ENCODE data around the gene ANKHD1. TPM values are rescaled to one million over a fixed set of nuclear protein-coding genes. Genes with fewer than 3 reads are reported as not detected.

Gene ANKHD1
- total RNA-seq, 1 experiment from 2014 or later, result 43.9 TPM

GRCh38 chr5:140367256-140368013 is 34.2 kb upstream of the ANKHD1 start:
- in situ Hi-C loops (cut with HindIII; ENCODE audit: low pct_unique_long_range_greater_than_20kb, low sequenced_read_pairs), result no loop called here

GRCh38 chr5:140371356-140372151 is 30.1 kb upstream of the ANKHD1 start:
- no peak for DNase-seq (ENCODE audit: low read depth)
- in situ Hi-C loops (cut with HindIII; ENCODE audit: low pct_unique_long_range_greater_than_20kb, low sequenced_read_pairs), result no loop called here

More at GRCh38 chr5:140367256-140368013, 34.2 kb upstream of the ANKHD1 start:
- DNase-seq (ENCODE audit: low read depth), result no peak

- in situ Hi-C loops (cut with HindIII; ENCODE audit: low pct_unique_long_range_greater_than_20kb, low sequenced_read_pairs), result no loop called here
- DNase-seq (ENCODE audit: low read depth), result peak; percentile 66
Measured at GRCh38 chr5:140372971-140373487, 28.6 kb upstream of the ANKHD1 start.

- in situ Hi-C loops (cut with HindIII; ENCODE audit: low pct_unique_long_range_greater_than_20kb, low sequenced_read_pairs), result no loop called here
Measured at GRCh38 chr5:140381351-140381750, 20.3 kb upstream of the ANKHD1 start.

GRCh38 chr5:140381972-140382371 is 19.7 kb upstream of the ANKHD1 start:
- in situ Hi-C loops (cut with HindIII; ENCODE audit: low pct_unique_long_range_greater_than_20kb, low sequenced_read_pairs), result no loop called here
- DNase-seq (ENCODE audit: low read depth), result no peak

More at GRCh38 chr5:140381351-140381750, 20.3 kb upstream of the ANKHD1 start:
- no peak for DNase-seq (ENCODE audit: low read depth)

- in situ Hi-C loops (cut with HindIII; ENCODE audit: low pct_unique_long_range_greater_than_20kb, low sequenced_read_pairs), result no loop called here
- DNase-seq (ENCODE audit: low read depth), result no peak
Measured at GRCh38 chr5:140382866-140383265, 18.8 kb upstream of the ANKHD1 start.

GRCh38 chr5:140383300-140383699 is 18.3 kb upstream of the ANKHD1 start:
- no peak for DNase-seq (ENCODE audit: low read depth)
- in situ Hi-C loops (cut with HindIII; ENCODE audit: low pct_unique_long_range_greater_than_20kb, low sequenced_read_pairs), result no loop called here

GRCh38 chr5:140388052-140388451 is 13.6 kb upstream of the ANKHD1 start:
- in situ Hi-C loops (cut with HindIII; ENCODE audit: low pct_unique_long_range_greater_than_20kb, low sequenced_read_pairs), result no loop called here

GRCh38 chr5:140391312-140391711 is 10.3 kb upstream of the ANKHD1 start:
- no peak for DNase-seq (ENCODE audit: low read depth)
- in situ Hi-C loops (cut with HindIII; ENCODE audit: low pct_unique_long_range_greater_than_20kb, low sequenced_read_pairs), result no loop called here

More at GRCh38 chr5:140388052-140388451, 13.6 kb upstream of the ANKHD1 start:
- no peak for DNase-seq (ENCODE audit: low read depth)

GRCh38 chr5:140391732-140392131 is 9.9 kb upstream of the ANKHD1 start:
- DNase-seq (ENCODE audit: low read depth), result no peak
- in situ Hi-C loops (cut with HindIII; ENCODE audit: low pct_unique_long_range_greater_than_20kb, low sequenced_read_pairs), result no loop called here

GRCh38 chr5:140393738-140394137 is 7.9 kb upstream of the ANKHD1 start:
- no peak for DNase-seq (ENCODE audit: low read depth)
- in situ Hi-C loops (cut with HindIII; ENCODE audit: low pct_unique_long_range_greater_than_20kb, low sequenced_read_pairs), result no loop called here

- in situ Hi-C loops (cut with HindIII; ENCODE audit: low pct_unique_long_range_greater_than_20kb, low sequenced_read_pairs), result no loop called here
- no peak for DNase-seq (ENCODE audit: low read depth)
Measured at GRCh38 chr5:140398379-140398811, 3.2 kb upstream of the ANKHD1 start.

- DNase-seq (ENCODE audit: low read depth), result no peak
- in situ Hi-C loops (cut with HindIII; ENCODE audit: low pct_unique_long_range_greater_than_20kb, low sequenced_read_pairs), result no loop called here
Measured at GRCh38 chr5:140399979-140400729, 1.5 kb upstream of the ANKHD1 start.

GRCh38 chr5:140400730-140401361 is 787 bp upstream of the ANKHD1 start:
- in situ Hi-C loops (cut with HindIII; ENCODE audit: low pct_unique_long_range_greater_than_20kb, low sequenced_read_pairs), result no loop called here
- peak; percentile 97 for DNase-seq (ENCODE audit: low read depth)

GRCh38 chr5:140402258-140403074 is 833 bp downstream of the ANKHD1 start:
- peak; percentile 67 for DNase-seq (ENCODE audit: low read depth)
- in situ Hi-C loops (cut with HindIII; ENCODE audit: low pct_unique_long_range_greater_than_20kb, low sequenced_read_pairs), result no loop called here

- no peak for DNase-seq (ENCODE audit: low read depth)
- in situ Hi-C loops (cut with HindIII; ENCODE audit: low pct_unique_long_range_greater_than_20kb, low sequenced_read_pairs), result no loop called here
Measured at GRCh38 chr5:140403613-140404012, 2.0 kb downstream of the ANKHD1 start.

GRCh38 chr5:140408750-140409241 is 7.2 kb downstream of the ANKHD1 start:
- no peak for DNase-seq (ENCODE audit: low read depth)
- in situ Hi-C loops (cut with HindIII; ENCODE audit: low pct_unique_long_range_greater_than_20kb, low sequenced_read_pairs), result no loop called here
